SW480 (cell line): ENCODE measurements around the gene UTP25.
"Not testable (repeated sequence)": the region's sequence is repeated elsewhere in the genome, so short reads cannot be mapped to it uniquely, and the experiment has no call there.

ENCODE experiments used
- DNase-seq: peaks from one replicate; pipeline ENCODE4 v3.0.0-alpha.2; 2016; ENCODE audit warnings: low spot score

UTP25 gene

DNA sequence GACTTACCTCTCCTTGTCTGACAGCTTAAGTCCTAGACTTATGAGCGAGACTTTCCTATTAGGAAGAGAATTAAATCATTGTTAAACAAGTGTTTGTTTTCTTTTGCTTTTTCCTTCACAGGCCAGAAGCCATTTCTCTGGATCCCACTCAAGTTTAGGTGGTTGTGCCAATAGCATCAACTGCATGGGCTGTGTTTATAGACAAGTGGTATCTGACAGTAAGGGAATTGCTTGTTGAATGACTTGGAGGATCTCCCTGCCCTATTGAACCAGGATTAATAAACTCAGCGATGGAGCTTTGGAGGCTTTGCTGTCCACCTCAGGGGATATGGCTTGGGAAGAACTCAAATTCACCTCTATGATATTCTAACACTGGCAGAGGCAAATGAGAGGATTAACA is 43.7 kb downstream of the UTP25 start:
- DNase-seq = no peak

DNA sequence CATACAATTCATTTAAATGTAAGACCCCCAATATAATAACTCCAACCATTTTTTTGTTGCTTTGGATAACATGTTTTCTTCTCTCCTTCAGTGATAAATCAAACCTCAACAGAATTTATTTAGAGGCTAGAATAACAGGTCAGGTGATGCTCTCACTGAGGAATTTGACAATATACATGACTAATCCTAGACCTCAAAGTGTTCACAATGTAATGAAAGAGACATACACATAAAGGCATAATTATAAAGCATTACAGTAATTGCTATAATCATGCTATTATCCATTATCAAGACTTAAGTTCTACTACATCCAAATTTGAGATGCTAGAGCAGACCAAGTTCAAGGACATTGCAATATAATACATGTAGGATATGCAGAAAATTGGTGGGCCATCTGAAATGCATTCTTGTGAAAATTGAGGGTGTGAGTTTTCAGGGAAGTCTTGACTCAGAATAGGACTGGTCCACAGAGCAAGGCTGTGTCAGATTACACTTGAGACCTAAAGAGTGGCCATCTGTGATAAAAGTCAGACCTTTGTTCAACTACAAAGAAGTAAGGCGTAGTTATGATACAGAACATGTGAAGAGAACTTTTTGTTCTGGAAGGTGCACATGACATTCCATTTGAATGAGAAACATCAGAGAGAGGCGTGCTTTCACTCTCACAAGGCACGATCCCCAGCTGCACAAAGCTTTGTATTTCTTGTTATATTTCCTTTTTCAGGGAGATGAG is 45.5 kb downstream of the UTP25 start:
- DNase-seq = peak; percentile 76

DNA sequence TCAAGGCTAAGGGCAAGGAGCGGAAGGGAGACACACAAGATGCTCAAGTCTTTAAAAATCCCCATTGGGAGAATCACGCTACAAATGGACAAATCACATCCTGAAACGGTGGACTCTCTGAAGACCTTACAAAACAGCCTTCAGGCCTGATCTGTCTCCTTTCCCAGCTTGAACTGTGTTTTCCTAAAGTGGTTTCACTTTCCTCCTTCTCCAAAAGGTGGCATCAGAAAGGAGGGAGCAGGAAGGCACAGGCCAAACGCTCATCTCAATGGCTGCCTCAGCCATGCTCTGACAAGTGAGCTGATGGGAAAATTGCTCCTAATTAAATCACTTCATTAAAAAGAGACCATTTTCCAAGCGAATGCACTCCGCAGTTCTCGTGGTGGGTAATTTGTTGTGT is 47.7 kb downstream of the UTP25 start:
- peak; percentile 43 for DNase-seq

DNA sequence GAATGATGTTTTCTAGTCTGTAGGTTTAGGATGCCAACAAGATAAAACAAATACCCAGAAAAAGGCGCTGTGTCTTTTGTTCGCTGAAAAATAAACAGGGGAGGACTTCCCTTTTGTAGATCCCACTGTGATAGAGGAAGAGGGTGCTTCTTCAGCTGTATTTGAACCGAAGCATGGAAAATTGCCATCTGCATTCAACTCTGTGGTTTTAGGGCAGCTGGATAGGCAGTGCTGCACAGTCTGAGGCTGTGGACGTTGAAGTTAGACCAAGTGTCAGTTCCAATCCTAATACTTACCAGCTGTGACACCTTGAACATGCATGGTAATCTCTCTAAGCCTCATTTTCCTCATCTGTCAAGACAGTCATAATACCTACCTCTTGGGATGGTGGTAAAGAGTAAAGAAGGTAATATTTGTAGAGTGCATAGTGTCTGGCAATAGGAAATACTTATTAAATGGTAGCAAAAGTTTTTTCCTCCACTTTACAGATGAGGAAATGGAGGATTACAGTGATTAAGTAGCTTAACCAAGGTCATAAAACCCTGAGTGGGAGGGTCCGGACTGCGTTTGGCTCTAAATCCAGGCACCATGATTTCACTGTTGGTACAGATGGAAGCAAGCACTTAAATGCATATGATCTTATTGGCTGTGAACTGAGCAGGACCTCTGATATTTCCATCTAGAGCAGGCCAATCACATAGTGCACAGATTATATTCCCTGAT is 48.5 kb downstream of the UTP25 start:
- DNase-seq = no peak

DNA sequence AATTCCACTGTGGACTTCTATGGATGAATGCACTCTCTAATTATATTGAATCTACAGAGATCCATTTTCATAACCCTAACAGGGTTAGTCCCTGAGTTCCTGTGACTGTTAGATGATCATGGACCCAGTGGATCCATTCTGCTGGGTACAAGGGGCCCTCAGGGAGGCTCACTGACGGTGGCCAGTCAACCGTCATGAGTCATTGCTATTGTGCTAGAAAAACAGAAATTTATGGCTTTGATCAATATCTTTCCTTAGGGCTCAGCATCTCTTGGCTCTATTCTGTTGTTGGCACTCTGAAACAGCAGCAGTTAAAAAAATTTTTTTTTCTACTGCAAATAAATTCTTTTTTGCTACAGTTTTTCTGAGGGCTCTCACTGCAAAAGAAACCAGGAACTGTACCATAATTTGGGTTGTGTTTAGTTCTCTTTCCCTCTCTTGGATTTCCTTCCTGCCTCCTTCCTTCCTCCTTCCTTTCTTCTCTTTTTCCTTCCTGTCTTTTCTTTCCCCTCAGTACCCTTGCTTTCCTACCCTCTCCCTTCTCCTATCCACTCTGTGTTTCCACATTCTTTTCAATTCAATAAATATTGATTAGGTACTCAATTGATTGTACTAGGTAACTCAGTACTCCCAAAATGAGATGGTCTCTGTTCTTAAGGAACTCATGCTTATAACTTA is 49.5 kb downstream of the UTP25 start:
- DNase-seq = no peak

- no peak for DNase-seq
Observed at GRCh38 chr1:209878964-209879363, 51.2 kb downstream of the UTP25 start.

GRCh38 chr1:209879539-209879938 is 51.8 kb downstream of the UTP25 start:
- DNase-seq = peak; percentile 39

GRCh38 chr1:209880031-209880430 is 52.3 kb downstream of the UTP25 start:
- no peak for DNase-seq

- no peak for DNase-seq
Observed at GRCh38 chr1:209881619-209882018, 53.8 kb downstream of the UTP25 start.

DNA sequence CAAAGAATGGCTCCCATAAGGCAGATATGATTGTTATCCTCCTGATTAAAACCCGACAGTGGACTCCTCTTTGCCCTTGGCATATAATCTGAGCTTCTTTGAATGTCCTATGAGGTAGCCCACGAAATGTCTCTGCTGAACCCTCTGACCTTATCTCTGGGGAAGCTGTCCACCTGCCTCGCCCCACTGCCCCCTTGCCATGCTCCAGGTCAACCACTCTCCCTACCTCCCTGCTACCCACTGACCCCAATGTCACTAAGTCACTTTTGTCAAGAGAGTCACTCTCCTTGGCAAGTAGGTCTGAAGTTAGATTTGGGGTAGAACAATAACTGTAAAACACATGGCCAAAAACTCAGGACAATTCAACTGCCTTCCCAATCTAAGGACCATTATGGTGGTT is 54.5 kb downstream of the UTP25 start:
- DNase-seq = no peak

GRCh38 chr1:209882942-209883340 is 55.2 kb downstream of the UTP25 start:
- DNase-seq = no peak

DNA sequence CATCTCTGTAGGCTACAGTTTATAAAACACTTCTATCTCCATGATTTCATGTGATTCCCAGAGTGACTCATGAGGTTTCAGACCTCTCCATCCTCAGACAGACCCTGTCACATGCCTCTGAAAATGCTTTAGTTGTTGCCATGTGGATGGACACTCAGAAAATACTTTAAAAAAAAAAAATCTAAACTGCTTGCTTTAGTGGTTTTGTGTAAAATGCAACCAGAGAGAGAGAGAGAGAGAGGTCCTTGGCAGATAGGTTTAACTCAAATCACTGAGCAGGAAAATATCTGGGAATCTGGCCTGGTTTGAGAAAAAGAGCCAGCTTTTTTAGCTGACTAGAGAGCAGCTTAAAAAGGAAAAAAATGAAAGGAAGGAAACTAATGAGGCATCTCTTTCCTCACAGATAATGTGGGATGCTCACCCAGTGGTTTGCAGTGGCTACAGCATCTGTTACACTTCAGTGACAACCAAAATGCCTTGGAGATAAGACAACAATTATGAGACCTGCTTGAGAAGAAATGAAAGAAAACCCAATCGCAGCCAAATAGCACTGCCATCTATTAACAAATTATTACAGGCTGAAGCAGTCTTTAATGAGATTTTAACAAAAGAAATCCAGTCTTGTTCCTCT is 55.7 kb downstream of the UTP25 start:
- no peak for DNase-seq

- no peak for DNase-seq
Observed at GRCh38 chr1:209884249-209884648, 56.5 kb downstream of the UTP25 start.

- peak; percentile 86 for DNase-seq
Observed at GRCh38 chr1:209884665-209885117, 56.9 kb downstream of the UTP25 start.

DNA sequence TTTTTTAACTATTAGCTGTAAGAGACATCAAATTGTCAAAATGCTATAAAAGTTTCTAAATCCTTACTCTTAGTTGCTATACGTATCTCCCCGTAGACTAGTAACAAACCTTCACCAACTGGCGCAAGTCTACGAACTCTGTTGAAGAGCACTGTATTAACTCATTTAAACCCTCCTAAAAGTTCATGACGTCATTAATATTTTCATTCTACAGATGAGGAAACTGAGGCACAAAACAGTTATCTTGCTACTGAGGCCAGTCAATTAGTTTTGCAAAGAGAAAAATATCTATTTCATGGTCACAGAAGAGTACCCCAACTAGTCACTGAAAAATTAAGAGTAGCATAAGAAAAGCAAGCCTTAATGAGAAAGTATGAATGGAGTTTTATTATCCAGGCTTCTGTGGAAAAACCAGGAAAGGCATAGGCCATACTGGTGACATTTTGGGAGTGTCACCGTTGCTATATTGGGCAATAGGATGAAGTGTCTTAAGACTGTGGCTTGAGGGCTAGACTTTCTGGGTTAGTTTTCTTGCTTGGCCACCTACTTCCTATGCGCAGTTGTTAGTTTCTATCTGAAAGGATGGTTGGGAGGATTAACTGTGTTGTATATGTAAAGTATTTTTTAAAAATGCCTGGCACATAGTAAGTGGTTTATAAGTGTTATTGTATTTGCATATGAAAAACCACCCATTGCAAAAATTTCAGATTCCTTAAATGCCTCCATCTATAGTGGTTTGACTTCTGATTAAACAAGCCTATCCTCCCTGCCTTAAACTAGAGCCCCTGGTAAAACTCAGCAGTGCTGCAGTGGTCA is 57.8 kb downstream of the UTP25 start:
- no peak for DNase-seq

DNA sequence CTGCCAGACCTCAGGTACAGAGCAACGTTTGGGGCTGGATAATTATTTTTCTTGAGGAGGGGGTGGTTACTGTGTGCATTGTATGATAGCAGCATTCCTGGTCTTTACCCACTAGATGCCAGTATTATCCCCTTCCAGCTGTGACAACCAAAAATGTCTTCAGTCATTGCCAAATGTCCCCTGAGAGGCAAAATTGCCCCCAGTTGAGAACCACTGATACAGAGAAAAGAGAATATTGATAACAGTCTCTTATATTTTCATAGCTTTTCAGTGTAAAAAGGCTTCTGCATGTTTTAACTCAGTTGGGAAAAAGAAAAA is 58.4 kb downstream of the UTP25 start:
- DNase-seq = no peak

- not testable (repeated sequence) for DNase-seq
Observed at GRCh38 chr1:209888291-209889076, 60.7 kb downstream of the UTP25 start.

- no peak for DNase-seq
Observed at GRCh38 chr1:209889077-209889418, 61.3 kb downstream of the UTP25 start.

DNA sequence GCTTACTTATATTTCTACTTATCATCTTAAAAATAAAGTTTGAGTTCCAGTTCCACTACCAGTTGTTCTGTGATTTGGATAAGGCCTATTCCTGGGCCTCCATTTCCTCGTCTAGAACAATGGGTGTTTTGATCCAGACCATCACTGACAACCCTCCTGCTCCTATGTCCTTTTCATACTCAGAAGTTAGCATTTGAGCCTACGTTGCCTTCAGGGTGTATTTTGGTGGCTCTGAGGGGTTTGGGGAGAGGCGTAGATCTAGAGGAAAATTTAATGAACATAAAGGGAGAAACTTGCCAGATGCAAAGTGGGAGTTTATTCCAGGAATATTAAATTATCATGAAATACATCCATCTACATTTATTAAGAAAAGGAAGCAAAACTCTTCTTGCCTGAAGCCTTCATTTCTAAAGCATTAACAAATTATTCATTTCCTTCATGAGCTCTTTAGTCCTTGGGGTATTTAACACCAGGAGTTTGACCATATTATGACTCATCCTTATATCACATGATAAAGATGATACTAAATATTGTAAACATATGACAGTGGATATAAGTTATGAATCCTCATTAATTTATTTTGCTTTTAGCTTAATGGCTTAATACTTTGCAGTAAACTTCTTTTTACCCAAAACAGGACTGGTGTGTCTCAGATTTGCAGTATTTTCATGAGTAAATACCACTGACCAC is 63.0 kb downstream of the UTP25 start:
- DNase-seq = no peak

DNA sequence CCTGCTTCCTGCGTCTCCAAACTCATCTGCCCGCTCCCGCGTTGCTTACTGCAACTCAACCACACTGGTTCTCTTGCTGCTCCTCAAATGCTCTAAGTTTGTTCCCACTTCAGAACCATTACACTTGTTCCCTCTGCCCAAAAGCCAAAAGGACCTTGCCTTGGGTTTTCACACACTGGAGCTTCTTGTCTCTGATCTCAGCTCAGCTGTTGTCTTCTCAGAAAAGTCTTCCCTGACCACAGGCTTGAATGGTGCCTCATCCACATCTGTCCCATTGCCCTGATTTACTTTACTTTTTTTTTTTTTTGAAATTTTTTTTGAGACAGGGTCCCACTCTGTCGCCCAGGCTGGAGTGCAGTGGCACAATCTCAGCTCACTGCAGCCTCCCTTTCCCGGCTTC is 66.0 kb downstream of the UTP25 start:
- no peak for DNase-seq

- no peak for DNase-seq
Observed at GRCh38 chr1:209895709-209896108, 67.9 kb downstream of the UTP25 start.
